Kidney capillary endothelial cell (primary cell): Measurements from ENCODE around the gene OR1F1.
"Not testable (repeated sequence)": the region's sequence is repeated elsewhere in the genome, so short reads cannot be mapped to it uniquely, and the experiment has no call there.

Source experiments
- DNase-seq: peaks from one replicate; pipeline ENCODE4 v3.0.0-alpha.2; 2018; ENCODE audit warnings: low spot score

Gene OR1F1

DNA sequence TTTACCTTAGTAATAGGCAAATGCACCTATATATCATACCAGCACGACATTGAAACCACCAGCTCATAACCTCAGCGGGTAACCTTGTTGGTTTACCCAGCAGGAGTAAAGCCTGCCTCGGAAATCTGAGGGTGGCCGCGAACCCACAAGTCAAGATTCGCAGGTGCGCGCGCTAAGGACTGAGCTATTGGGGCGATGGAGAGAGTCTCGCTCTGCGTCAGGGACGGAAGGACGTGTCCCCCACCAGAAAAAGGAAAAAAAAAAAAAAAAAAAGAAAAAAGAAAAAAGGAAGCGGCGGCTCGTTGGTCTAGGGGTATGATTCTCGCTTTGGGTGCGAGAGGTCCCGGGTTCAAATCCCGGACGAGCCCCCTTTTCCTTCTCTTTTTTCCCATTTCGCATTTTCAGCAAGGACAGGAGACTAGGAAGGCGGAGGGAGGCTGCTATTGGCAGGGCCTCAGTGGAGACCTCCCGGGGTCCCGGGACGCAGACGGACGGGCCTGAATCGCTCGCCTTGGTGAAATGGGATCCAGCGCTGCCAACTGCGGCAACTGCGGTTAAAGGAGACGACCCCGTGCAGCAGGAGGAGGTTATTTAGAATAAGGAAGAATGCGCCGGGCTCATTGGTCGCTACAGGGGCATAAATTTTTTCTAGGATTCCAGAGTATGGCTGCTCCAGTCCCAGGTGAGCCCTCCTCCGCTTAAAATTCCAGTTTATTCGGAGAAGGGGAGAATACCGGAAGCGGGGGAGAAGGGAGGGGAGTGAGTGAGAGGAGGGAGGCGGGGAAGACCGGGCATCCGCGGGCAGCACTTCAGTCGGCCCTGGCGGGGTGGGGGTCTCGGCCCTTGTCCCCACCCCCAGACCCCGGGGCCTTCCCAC, at the start of gene OR1F1:
Gene OR1F1 (plus strand): TSS at position 407 of the 877 bp plus-strand sequence.
- DNase-seq, result no peak

- DNase-seq, result no peak
Observed at GRCh38 chr16:3138342-3138741, 49.7 kb upstream of the OR1F1 start.

DNA sequence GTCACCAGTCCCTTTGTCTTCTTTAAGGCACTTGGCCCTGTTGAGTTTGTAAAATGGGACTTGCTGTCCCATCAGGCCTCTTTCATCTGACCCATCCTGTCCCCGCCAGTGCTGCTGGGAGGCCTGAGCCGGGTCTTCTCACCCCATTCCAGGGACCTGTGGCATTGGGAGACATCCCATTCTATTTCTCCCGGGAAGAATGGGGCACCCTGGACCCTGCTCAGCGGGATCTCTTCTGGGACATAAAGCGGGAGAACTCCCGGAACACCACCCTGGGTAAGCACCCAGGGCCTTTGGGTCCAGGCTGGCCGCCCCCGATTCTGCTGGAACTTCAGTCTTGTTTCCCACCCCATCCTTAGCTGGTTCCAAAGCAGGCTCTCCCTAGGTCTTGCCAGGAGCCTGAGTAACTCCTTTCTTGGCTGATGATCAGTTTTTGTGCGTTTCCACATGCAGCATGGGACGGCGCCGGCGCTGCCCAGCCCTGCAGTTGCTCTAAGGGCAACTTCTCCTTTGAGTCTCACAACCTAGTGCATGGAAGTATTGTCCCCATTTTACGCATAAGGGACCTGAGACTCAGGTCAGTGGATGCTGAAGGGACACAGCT, 49.1 kb upstream of the OR1F1 start:
- no peak for DNase-seq

GRCh38 chr16:3139561-3139960, 48.4 kb upstream of the OR1F1 start:
- DNase-seq, result not testable (repeated sequence)

DNA sequence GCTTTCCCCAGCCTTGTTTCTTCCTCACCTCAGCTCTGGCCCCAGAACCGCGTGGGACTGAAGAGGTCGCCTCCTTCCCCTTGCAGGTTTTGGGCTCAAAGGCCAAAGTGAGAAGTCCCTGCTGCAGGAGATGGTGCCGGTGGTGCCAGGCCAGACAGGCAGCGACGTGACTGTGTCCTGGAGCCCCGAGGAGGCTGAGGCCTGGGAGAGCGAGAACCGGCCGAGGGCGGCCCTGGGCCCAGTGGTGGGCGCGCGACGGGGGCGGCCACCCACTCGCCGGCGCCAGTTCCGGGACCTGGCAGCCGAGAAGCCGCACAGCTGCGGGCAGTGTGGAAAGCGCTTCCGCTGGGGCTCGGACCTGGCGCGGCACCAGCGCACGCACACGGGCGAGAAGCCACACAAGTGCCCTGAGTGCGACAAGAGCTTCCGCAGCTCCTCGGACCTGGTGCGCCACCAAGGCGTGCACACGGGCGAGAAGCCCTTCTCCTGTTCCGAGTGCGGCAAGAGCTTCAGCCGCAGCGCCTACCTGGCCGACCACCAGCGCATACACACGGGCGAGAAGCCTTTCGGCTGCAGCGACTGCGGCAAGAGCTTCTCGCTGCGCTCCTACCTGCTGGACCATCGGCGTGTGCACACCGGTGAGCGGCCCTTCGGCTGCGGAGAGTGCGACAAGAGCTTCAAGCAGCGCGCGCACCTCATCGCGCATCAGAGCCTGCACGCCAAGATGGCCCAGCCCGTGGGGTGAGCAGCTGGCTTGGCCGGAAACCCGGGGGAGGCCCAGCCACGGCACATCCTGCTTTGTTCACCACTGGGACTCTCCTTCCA, 47.2 kb upstream of the OR1F1 start:
- DNase-seq, result no peak

DNA sequence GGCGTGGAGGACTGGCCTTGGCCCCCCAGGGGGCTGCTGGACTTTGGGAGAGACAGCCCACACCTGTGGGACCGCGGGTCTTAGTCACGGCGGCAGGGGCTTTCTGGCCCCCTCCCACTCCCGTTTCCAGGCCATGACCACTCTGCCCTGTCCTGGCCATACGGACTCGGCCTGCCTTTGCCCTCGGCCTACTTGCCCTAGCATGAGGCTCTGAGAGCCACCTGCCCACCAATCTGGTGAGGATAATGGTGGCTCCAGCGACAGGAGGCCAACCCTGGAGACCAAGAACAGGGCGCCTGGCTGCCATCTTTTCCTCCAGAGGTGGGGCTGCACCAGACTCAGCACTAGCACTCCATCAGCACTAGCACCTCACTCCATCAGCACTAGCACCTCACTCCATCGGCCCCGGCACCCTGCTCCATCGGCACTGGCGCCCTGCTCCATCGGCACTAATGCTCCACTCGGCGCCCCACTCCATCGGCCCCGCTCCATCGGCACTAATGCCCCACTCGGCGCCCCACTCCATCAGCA, 46.2 kb upstream of the OR1F1 start:
- DNase-seq, result no peak

DNA sequence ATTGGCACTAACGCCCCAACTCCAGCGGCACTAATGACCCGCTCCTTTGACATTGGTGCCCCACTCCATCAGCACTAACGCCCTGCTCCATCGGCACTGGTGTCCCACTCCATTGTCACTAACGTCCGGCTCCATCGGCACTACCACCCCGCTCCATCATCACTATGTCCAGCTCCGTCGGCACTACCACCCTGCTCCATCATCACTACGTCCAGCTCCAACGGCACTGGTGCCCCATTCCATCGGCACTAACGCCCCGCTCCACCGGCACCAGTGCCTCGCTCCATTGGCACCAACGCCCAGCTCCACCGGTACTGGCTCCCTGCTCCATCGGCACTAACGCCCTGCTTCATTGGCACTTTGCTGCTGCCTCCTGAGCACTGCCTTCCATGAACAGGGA, 45.7 kb upstream of the OR1F1 start:
- no peak for DNase-seq

DNA sequence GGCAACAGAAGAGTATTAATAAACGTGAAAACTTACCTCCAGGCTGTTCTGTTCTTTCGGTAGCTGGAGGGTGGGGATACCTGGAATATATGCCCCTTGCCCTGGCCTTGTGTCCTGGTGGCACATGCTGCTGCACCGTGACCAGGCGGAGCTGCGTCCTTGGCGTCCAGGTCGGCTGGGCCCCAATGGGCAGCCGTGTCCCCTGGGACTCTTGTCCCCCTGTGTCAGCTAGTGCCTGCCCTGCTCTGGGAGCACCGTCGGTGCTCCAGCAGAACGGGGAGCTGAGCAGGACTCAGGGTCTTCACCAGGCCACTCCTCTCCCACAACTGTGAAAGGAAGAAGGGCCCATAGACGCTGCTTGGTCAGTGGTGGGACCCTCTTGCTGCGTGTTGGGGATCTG, 45.2 kb upstream of the OR1F1 start:
- no peak for DNase-seq

DNA sequence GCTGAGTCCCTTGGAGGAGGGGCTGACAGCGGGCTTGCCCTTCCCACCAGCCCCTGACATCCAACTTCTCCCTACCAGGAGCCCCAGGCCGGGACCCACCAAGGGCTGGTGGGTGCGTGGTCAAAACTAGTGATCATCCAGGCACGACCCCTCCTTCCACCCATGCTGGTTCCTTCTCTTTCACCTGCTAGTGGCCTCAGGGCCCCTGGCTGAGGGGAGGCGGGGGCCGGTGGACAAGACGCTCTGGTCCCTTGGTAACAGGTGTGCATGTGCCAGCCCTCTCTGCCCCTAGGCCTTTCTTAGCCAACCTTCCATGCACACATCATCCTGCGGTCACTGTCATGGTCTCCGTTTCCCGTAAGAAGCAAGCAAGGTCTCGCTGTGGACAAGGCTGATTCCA, 44.8 kb upstream of the OR1F1 start:
- no peak for DNase-seq

DNA sequence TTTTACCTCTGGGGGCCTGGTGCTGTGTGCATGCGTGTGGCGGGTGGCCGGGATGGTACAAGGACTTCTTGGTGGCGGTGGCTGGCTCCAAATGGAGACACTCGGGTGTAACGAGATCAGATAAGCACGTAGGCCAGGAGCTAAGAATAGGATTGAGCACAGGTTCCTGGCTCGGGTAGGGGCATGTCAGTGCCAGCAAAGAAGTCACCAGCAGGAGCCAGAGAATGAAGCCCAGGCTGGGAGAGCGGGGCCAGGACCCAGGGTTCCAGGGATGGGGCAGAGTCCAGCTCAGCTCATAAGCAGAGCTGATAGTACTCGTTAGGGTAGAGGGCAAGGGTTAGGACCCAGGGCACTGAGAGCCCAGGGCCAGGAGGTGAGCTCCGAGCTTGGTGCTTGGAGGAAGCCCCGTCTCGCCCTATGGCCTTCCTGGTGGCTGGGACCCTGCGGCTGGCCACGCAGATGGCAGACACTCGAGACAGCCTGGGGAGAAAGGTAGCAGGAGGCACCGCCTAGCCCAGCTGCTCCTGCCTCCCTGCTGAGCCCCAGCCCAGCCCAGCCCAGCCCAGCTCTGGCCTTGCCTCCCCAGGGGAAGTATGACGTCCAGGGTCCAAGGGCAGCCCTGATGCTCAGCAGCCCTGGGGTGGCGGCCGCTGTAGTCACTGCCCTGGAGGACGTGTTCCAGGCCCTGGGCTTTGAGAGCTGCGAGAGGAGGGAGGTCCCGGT, 44.2 kb upstream of the OR1F1 start:
- no peak for DNase-seq

- no peak for DNase-seq
Observed at GRCh38 chr16:3144321-3144983, 43.6 kb upstream of the OR1F1 start.

GRCh38 chr16:3145151-3145550, 42.9 kb upstream of the OR1F1 start:
- no peak for DNase-seq

DNA sequence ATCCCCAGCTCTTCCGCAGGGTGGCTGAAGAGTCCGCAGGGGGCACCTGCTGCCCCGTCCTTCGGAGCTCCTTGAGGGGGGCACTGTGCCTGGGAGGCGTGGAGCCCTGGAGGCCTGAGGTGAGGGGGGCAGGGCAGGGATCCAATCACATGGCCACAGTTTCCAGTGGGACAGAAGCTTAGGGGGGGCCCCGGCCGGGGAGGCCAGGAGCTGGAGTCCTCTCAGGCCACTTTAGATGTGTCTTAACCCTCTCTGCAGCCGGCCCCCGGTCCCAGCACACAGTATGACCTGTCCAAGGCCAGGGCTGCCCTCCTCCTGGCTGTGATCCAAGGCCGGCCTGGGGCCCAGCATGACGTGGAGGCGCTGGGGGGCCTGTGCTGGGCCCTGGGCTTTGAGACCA, 42.3 kb upstream of the OR1F1 start:
- no peak for DNase-seq

GRCh38 chr16:3147046-3147756, 40.8 kb upstream of the OR1F1 start:
- no peak for DNase-seq

GRCh38 chr16:3147757-3148104, 40.3 kb upstream of the OR1F1 start:
- no peak for DNase-seq

DNA sequence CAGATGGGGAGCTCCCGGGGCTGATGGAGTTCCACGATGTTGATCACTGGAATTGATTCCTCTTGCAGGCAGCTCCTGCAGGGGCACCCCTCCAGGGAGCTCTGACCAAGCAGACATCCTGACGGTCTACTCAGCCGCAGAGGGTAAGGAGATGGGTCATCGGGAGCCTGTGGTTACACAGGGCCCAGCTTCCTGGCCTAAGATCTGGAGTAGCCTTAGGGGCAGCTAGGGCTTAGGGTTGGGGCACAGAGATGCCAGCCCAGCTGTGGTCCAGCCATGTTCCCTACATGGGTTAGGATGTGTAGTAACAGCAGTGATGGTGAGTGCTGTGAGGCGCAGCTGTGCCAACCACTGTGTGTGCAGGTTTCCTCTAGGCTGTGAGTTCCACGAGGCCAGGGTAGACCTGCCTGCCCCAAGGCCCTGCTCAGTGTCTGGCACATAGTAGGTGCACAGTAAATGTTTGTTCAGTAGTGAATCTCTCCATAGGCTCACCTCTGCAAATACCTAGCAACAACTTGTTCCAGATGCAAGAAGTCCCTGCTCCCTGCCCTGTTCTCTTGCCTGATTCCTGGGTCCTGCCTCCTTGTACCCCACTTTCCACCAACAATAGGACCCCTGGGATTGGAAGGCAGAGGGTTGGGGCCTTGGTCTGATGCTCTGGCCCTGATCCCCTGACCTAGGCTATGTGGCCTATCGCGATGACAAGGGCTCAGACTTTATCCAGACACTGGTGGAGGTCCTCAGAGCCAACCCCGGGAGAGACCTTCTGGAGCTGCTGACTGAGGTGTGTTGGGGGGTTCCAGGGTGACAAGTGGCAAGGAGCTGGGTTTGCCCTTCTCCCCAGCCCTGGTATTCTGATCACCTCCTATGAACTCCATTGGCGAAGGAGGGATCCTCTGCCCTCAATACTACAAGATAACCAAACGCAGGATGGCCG, 39.5 kb upstream of the OR1F1 start:
- DNase-seq, result no peak

- no peak for DNase-seq
Observed at GRCh38 chr16:3149193-3149530, 38.8 kb upstream of the OR1F1 start.

DNA sequence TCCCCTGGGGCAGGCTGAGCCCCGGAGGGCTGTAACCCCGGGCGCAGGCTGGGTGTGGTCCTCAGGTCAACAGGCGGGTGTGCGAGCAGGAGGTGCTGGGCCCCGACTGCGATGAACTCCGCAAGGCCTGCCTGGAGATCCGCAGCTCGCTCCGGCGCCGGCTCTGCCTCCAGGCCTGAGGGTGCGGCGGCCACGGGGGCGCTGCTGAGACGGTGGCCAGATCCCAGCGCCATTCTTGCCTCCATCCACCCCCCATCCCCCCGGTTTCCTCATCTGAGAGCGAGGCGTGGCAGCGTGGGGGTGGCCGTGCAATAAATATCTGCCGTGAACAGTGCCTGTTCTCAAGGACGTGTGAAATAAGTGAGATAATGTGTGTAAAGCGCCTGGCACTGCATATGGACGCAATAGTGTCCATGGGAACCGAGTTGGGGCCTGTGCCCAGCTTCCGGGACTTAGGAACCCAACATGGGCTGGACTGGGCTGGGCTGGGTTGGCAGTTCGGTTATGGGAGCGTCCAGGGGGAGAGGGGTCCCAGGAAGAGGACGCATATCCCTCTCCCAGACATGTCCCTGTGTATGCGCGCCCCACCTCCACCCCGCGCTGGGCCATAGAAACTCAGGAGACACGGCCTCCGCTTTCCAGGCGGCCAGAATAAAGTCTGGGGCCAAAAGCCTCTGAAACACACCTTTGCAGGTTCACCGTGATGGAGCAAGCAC, 38.2 kb upstream of the OR1F1 start:
- peak; percentile 62 for DNase-seq
